Activated CD4-positive, CD25-positive, alpha-beta regulatory T cell treated with anti-CD3 and anti-CD28 coated beads, Interleukin-2, amount 50 U/mL, for 24 hours (primary cell): ENCODE data around the gene LGR6.
A peak's percentile ranks its signal among the peaks of the same experiment; 100 is the strongest.

Source experiments
- ATAC-seq, 2 donors: fragments of 150-1000 bp; cut with Tn5 transposase; one replicate each; pipeline ENCODE4 v1.10.0; 2021; ENCODE audit warnings: mild to moderate bottlenecking in 1 of 2, moderate library complexity in 1 of 2

LGR6 gene

GRCh38 chr1:202201266-202201665 is 7.7 kb downstream of the LGR6 start:
- no peak for ATAC-seq

DNA sequence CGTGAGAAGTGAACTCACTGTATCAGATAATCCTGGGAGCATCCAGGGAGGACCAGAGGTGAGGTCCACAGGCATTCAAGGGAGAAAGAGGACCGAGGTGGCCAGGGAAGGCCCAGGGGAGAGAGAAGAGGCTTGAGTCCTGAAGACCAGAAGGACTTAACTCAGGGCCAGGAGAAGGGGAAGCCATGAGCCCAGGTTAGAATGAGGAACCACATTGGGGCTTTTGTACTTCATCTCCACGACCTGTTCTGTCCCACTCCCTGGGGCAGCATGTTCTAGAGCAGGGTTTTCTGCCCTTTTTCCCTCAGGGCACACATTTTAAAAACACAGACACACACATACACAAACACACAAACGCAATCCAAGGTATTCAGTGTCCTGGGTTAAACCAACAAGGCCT is 8.4 kb downstream of the LGR6 start:
- no peak for ATAC-seq

DNA sequence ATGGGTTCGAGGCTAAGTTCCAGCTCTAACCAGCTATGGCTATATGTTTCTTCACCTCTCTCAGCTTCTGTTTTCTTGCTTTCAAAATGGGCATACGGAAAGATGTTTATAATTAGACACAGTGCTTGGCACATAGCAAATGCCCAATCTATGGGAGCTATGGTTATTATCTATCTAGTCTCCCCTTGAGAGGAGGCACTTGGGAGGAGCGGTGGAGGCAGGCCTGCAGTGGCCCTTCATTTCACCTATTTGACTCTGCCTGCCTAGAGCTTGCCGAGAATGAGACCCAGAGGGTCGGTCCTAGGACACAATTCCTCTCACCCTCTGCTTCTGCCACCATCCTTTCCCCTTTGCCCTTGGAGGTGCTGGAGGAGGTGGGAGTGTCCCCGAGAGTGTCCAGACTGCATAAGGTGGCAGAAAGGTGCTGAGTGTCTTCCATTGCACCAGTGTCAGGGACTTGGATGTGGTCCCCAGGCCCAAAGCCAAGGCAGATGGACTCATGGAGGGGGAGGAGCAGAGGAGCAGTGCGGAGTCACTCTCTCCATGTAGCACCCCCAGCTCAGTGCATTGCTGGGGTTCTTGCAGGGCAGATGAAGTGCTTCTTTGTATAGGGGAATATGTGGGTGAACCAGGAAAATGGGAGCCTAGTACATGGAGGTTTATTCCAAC is 9.0 kb downstream of the LGR6 start:
- no peak for ATAC-seq

DNA sequence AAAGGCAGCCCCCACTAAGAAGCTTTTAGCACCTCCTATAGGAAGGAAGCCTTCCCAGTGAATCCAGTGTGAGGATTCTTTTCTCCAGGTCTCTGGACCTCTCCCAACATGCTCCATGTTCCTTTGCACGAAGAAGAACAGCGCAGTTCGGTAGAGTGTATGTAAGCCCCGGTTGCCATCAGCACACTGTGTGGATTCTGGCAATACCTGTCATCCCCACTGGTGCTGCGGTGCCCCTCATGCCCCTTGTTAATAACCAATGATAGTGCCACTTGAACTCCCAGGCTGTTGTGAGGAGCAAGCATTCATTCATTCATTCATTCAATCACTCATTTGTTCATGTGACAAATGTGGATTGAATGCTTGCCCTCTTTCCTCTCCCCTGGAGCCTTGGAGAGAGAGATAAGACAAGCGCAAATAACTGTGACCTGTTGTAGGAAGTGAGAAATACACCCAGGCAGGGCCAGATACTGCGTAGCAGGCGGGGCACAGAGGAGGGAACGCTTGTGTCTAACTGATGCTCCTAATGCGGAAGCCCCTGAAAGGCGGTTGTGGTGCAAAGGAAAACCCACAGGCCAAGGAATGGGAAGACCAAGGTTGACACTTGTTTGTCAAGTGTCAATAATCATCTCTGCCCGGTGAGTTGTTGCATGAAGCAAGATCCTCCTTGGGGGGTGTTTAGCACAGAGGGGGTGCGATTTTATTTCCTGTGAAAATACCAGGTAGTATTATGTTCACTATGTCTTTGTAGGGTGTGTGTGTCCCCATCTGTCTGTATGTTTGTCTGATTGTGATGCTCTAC is 9.8 kb downstream of the LGR6 start:
- ATAC-seq = peak; percentile 24 to 28

GRCh38 chr1:202204065-202204464 is 10.5 kb downstream of the LGR6 start:
- no peak for ATAC-seq

DNA sequence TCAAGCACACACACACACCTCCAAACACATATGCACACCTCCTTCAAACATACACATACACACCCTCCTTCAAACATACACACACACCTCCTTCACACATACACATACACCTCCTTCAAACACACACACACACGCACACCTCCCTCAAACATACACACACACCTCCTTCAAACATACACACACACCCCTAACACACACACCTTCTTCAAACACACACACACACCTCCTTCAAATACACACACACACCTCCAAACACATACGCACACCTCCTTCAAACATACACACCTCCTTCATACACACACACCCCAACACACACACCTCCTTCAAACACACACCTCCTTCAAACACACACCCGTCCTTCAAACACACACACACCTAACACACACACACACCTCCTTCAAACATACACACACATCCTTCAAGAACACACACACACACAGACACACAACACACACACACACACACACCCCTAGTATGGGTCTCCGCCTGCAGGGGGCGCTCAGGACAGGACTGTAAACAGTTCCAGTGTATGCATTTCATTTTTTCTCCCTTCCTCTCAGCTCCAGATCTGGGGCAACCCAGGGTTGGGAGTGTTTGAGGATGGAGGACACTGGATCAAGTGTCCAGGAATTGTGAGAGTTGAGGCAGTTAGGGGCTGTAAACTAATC is 12.1 kb downstream of the LGR6 start:
- no peak for ATAC-seq

GRCh38 chr1:202207292-202207691 is 13.7 kb downstream of the LGR6 start:
- no peak for ATAC-seq

GRCh38 chr1:202208351-202208857 is 14.8 kb downstream of the LGR6 start:
- ATAC-seq = no peak

- no peak for ATAC-seq
Measured at GRCh38 chr1:202210385-202210784, 16.8 kb downstream of the LGR6 start.

DNA sequence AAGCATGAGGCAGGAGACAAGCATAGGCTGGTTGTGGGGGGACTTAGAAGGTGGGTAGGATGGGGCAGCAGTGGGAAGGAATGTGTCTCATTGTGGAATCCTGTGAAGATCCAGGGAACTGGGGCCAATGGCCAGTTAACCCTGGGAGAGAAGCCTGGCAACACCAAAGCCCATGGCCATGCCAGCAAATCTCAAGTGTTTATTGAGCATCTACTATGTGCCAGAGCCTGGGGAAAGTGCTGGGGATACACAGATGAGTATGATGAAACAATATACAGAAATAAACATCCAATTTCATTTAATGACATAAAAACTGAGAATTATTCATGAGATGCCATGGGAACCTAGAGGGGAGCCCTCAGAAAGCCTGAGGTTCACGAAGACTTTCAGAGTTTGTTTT is 17.4 kb downstream of the LGR6 start:
- no peak for ATAC-seq

DNA sequence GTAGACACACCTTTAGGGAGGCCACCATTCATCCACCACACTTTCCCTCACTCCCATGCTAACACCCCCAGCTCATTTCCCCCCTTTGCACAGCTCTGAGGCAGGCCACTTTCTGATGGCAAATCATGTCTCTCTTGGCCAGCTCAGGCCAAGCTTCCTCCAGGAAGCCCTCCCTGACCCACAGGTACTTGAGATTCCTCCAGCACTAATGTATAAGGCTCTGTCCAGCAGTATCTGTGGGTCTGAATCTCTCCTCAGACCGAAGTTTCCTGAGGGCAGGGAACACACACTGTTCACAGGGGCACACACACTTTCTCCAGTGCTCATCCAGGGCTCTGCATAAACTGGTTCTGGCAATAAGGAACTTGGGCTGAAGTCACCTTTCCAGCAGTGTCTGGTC is 19.2 kb downstream of the LGR6 start:
- no peak for ATAC-seq

DNA sequence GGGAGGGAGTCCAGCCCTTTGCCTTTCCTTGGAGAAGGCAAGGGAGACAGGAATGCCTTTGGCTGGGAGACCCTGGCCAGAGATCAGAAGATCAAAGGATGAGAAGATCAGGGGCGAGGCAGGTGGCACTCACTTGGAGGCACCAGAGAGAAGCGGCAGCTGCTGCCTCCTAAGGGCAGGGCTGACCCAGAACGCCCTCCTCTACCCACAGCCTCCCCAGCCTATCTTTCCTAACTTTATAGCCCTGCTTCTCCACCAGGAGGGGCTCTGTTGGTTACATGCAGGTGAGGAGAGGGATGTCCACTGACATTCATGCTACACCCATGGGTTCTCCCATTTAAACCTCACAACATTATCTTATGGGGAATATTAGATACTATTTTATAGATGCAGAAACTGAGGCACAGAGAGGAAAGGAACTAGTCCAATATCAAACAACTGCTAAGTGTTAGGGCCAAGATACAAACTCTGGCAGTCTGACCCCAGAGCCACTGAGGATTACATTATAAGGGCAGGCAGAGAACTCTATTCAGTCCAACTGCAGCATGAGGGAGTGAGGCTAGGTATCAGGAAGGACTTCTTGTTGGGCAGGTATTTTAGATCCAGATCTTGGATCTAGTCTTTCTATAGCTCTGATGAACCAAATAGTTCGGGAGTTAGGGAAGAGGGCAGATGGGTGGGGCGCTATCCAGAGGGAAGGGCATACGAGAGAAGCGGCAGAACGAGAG is 19.9 kb downstream of the LGR6 start:
- no peak for ATAC-seq

DNA sequence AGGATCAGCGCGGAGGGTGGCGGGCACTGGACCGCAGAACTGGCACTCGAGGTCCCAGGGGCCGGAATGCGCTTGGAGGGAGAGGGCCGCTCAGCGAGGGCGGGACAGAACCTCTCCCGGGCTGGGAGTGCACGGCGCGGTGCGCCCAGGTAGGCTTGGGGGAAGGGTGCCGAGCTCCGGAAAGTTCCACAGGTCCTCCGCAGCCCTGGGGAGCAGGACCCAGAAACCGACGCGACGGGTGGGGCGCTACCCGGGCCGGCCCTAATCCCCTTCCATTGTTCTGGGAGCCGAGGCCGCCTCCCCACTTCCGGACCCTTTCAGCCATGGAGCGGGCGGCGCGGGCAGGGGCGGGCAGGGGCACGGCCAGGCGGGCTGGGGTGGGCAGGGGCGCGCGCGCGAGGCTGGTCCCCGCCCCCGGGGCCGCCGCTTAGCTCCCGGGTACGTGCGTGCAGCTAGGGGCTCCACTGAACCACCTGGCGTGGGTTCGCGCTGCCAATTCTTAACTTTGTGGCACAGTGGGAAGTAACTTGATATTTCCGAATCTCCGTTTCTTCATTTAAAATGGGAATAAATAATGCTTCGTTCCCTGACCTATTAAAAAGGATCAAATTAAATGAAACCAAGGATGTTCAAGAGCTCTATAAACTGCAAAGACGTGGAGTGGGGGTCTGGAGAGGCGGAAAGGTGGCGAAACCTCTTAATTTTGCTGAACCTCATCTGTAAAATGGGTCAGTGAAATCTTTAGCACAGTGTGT is 20.7 kb downstream of the LGR6 start:
- ATAC-seq = no peak

GRCh38 chr1:202215472-202216130 is 22.0 kb downstream of the LGR6 start:
- ATAC-seq = no peak

DNA sequence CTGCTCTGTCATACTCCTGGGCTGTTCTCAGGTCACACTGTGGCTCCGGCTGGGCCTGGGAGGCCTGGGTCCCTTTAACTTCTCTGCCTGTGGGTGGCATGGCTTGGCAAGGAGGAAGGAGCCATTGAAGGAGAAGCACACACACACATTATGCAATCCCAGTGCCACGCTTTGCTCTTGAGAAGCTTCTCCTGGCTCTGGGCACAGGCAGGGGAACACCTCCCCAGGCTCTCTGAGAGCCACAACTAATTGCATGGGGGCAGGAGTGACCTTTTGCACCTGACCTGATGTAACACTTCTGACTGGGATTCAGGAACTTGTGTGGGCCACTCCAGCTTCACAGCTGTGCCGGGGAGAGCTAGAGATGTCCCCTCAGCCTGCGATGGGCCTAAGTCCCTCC is 23.1 kb downstream of the LGR6 start:
- no peak for ATAC-seq

DNA sequence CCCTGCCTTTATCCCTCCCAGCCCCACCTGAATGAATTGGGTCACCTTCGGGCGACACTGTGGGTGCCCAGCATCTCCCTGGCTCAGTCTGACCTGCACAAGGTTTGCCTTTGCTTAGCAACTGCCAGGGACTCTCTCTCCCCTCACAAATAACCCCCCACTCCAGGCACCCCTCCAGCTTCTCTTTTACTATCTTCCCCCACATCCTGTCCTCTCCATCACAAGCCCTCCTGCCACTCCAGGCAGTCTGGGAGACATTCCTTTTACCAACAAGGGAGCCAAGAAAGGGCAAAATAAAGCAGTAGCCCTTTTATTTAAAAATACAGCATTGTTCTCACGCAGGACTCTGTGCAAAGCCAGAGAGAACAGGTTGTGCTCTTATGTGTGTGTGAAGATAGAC is 23.9 kb downstream of the LGR6 start:
- no peak for ATAC-seq

DNA sequence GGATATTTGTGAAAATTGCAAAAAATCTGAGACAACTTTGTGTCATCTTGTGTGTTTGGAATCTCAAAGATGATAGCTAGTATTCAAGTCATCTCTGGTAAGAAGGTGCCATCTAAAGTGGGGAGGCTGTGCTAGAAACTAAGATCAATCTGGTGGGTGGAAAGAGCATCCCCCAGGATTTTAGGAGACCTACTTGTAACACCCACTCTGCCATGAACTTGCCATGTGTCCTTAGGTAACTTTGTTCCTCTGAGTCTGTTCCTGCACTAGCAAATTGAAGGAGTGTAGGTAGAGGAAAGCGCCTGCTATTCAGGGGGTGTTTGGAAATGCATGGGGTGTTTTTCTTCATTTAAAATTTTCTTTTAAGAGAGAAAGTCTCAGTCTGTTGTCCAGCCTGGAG is 24.4 kb downstream of the LGR6 start:
- ATAC-seq = no peak

GRCh38 chr1:202220733-202221132 is 27.1 kb downstream of the LGR6 start:
- no peak for ATAC-seq

GRCh38 chr1:202221911-202222909 is 28.6 kb downstream of the LGR6 start:
- no peak for ATAC-seq

DNA sequence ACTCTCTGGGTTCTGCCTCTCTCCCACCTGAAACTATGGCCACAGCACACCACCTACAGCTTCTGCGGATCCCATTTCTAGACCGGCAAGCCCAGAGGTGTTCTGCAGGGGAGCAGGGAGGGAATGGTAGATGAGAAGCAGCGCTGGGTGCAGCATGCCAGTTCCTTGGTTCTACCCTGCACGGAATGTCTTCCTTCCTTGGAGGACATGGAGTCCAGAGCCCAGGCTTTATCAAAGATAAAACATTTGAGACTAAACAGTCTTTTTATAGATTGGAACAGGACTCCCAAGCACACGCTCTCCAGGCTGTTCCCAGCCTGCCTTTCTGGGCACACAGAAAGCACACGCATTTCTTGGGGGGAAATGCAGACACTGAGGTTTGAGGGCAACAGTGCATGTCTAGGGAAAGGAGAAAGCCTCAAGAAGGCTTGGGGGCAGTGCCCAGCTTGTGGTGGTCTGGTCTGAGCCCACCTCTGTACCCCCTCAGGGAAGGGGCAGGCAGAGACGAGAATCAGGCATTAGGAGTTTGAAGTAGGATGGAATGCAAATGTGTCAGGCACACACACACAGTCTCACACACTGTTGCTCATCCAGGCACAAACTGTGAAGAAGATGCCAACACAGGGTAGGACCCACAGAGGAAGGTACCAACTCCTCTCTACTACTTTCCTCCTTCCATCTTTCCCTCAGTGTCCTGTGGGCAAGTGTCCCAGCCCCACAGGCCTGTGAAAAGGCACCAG is 29.7 kb downstream of the LGR6 start:
- ATAC-seq = no peak
